GM12801 (cell line): ENCODE data around the gene FAM3C.

Experiments
- CTCF ChIP-seq: IDR thresholded peaks from one replicate; pipeline ENCODE4 v1.5.1; 2011; ENCODE audit warnings: control low read depth; ENCODE audit not compliant: insufficient read length; ENCODE audit errors: extremely low read depth

Gene FAM3C

GRCh38 chr7:121371883-121372282 lies 24.2 kb downstream of the FAM3C start:
- TF ChIP-seq CTCF, result no peak

GRCh38 chr7:121371367-121371766 lies 24.7 kb downstream of the FAM3C start:
- no peak for TF ChIP-seq CTCF

- no peak for TF ChIP-seq CTCF
Observed at GRCh38 chr7:121369462-121369861, 26.6 kb downstream of the FAM3C start.

- no peak for TF ChIP-seq CTCF
Observed at GRCh38 chr7:121366852-121367431, 29.2 kb downstream of the FAM3C start.

- TF ChIP-seq CTCF, result no peak
Observed at GRCh38 chr7:121360564-121360963, 35.5 kb downstream of the FAM3C start.

- TF ChIP-seq CTCF, result no peak
Observed at GRCh38 chr7:121355574-121355973, 40.5 kb downstream of the FAM3C start.

GRCh38 chr7:121352323-121352722 lies 43.8 kb downstream of the FAM3C start:
- TF ChIP-seq CTCF, result no peak

GRCh38 chr7:121351682-121352081 lies 44.4 kb downstream of the FAM3C start:
- TF ChIP-seq CTCF, result no peak
